Liver (tissue), 9 donors: ENCODE measurements around the gene POLR1H. TPM values are rescaled to one million over a fixed set of nuclear protein-coding genes. Genes with fewer than 3 reads are reported as not detected.

Experiments
- DNase-seq: peaks from one replicate; pipeline ENCODE4 v3.0.0-alpha.2; 2017; ENCODE audit warnings: low spot score
- H3K27ac ChIP-seq, 2 donors: one replicate each; pipeline ENCODE4 v1.7.0; 2013; ENCODE audit warnings: inconsistent platforms in 2 of 2, low read length in 2 of 2, control low read depth in 1 of 2, low read depth in 1 of 2, mild to moderate bottlenecking in 1 of 2
- H3K27me3 ChIP-seq, 4 donors: one replicate each; pipeline versions ENCODE4 v1.6.1 to v1.7.0; 2013; ENCODE audit warnings: low read length in 3 of 4, inconsistent platforms in 1 of 4, mild to moderate bottlenecking in 1 of 4, moderate library complexity in 1 of 4; ENCODE audit not compliant: control insufficient read depth in 4 of 4, insufficient read depth in 4 of 4
- H3K36me3 ChIP-seq, 4 donors: one replicate each; pipeline versions ENCODE4 v1.6.1 to v1.7.0; 2013; ENCODE audit warnings: low read length in 3 of 4, mild to moderate bottlenecking in 3 of 4, low read depth in 1 of 4, moderate library complexity in 1 of 4; ENCODE audit not compliant: control insufficient read depth in 4 of 4, insufficient read depth in 3 of 4
- H3K4me1 ChIP-seq, 4 donors: one replicate each; pipeline versions ENCODE4 v1.6.1 to v1.7.0; 2013; ENCODE audit warnings: low read length in 3 of 4, mild to moderate bottlenecking in 3 of 4, moderate library complexity in 1 of 4; ENCODE audit not compliant: control insufficient read depth in 4 of 4, insufficient read depth in 4 of 4
- H3K4me3 ChIP-seq, 3 donors: one replicate each; pipeline versions ENCODE4 v1.6.1 to v1.7.0; 2013; ENCODE audit warnings: low read length in 3 of 3, control low read depth in 1 of 3, low read depth in 1 of 3, mild to moderate bottlenecking in 1 of 3
- H3K9ac ChIP-seq, 2 donors: one replicate each; pipeline ENCODE4 v1.7.0; 2013; ENCODE audit warnings: low read length in 2 of 2, mild to moderate bottlenecking in 2 of 2, moderate library complexity in 2 of 2, control low read depth in 1 of 2, low read depth in 1 of 2
- H3K9me3 ChIP-seq, 4 donors: one replicate each; pipeline versions ENCODE4 v1.6.1 to v1.7.0; 2013; ENCODE audit warnings: low read length in 3 of 4; ENCODE audit not compliant: control insufficient read depth in 4 of 4
- ATF3 ChIP-seq: IDR thresholded peaks from 2 replicates; pipeline ENCODE4 v1.6.1; 2016; ENCODE audit warnings: antibody characterized with exemption
- CTCF ChIP-seq: fragments of 150-350 bp; IDR thresholded peaks from 2 replicates; pipeline ENCODE4 v1.5.1; 2017; ENCODE audit warnings: improper control_type of control experiment, low read depth, low read length; ENCODE audit not compliant: missing input control
- EGR1 ChIP-seq, 2 donors: IDR thresholded peaks; 2 replicates each; pipeline ENCODE4 v1.6.1; 2016 to 2018; ENCODE audit warnings: antibody characterized with exemption in 2 of 2, low read depth in 2 of 2
- FOXA1 ChIP-seq: IDR thresholded peaks from 2 replicates; pipeline ENCODE4 v1.6.1; 2016; ENCODE audit warnings: antibody characterized with exemption
- FOXA2 ChIP-seq: IDR thresholded peaks from 2 replicates; pipeline ENCODE4 v1.6.1; 2016; ENCODE audit warnings: antibody characterized with exemption
- GABPA ChIP-seq, 2 donors: IDR thresholded peaks in 1 of 2; conservative IDR thresholded peaks in 1 of 2; 2 replicates each; pipeline ENCODE4 v1.6.1; 2016; ENCODE audit warnings: antibody characterized with exemption in 2 of 2, mild to moderate bottlenecking in 1 of 2, moderate library complexity in 1 of 2
- HNF4A ChIP-seq, 2 donors: conservative IDR thresholded peaks; 2 replicates each; pipeline ENCODE4 v1.6.1; 2016; ENCODE audit warnings: antibody characterized with exemption in 2 of 2, mild to moderate bottlenecking in 2 of 2
- HNF4G ChIP-seq: IDR thresholded peaks from 2 replicates; pipeline ENCODE4 v1.6.1; 2016; ENCODE audit warnings: antibody characterized with exemption
- JUND ChIP-seq, 2 donors: IDR thresholded peaks; 2 replicates each; pipeline ENCODE4 v1.6.1; 2016; ENCODE audit warnings: antibody characterized with exemption in 2 of 2
- NR2F2 ChIP-seq: IDR thresholded peaks from 2 replicates; pipeline ENCODE4 v1.6.1; 2016; ENCODE audit warnings: antibody characterized with exemption
- RAD21 ChIP-seq, 2 donors: IDR thresholded peaks; 2 replicates each; pipeline ENCODE4 v1.6.1; 2016; ENCODE audit warnings: antibody characterized with exemption in 2 of 2, mild to moderate bottlenecking in 2 of 2
- REST ChIP-seq: IDR thresholded peaks from 2 replicates; pipeline ENCODE4 v1.6.1; 2016; ENCODE audit warnings: antibody characterized with exemption, mild to moderate bottlenecking
- SP1 ChIP-seq: IDR thresholded peaks from 2 replicates; pipeline ENCODE4 v1.6.1; 2018; ENCODE audit warnings: antibody characterized with exemption, mild to moderate bottlenecking
- TAF1 ChIP-seq: conservative IDR thresholded peaks from 2 replicates; pipeline ENCODE4 v1.6.1; 2016; ENCODE audit warnings: antibody characterized with exemption, mild to moderate bottlenecking
- YY1 ChIP-seq: IDR thresholded peaks from 2 replicates; pipeline ENCODE4 v1.6.1; 2016; ENCODE audit warnings: antibody characterized with exemption, mild to moderate bottlenecking
- ZBTB33 ChIP-seq: IDR thresholded peaks from 2 replicates; pipeline ENCODE4 v1.6.1; 2016; ENCODE audit warnings: antibody characterized with exemption
- WGBS: extraction: QIAGEN DNeasy Blood & Tissue Kit; methylation state at CpG from one replicate; pipeline ENCODE4 v1.1.7; 2013; 5-methylcytosine and 5-hydroxymethylcytosine counted together
- polyA plus RNA-seq, 2 donors: library from polyadenylated mRNA; stranded (reverse) in 1 of 2; unstranded in 1 of 2; fragments of 200-250 nt in 1 of 2; fragments of >200 nt in 1 of 2; fragmentation: Nextera tagmentation in 1 of 2; extraction: Ambion mirVana in 1 of 2; gene quantifications; one replicate each; pipeline versions ENCODE4 v1.2.1 to v1.2.3, GENCODE V29; 2013 to 2015
- total RNA-seq, 2 donors: library from RNA; depleted of rRNA; stranded (reverse); fragments of >200 nt; gene quantifications; one replicate each; pipeline ENCODE4 v1.2.3, GENCODE V29; 2014
- donor health status: healthy.
- donor health status: healthy.
- donor health status: healthy.
- donor health status: healthy.
- donor health status: healthy.

The POLR1H gene
- total and polyA plus RNA-seq, 4 donors: 7.0 to 27.5 (median 16.8) TPM

GRCh38 chr6:30042914-30043313 lies 18.2 kb upstream of the POLR1H start:
- no peaks in the 10 kb centered on the region for H3K36me3 ChIP-seq
- no peak for TF ChIP-seq HNF4G
- no peak for TF ChIP-seq JUND (IDR thresholded peaks at IDR 0.05)
- TF ChIP-seq CTCF: no peak
- TF ChIP-seq FOXA1: no peak
- TF ChIP-seq HNF4A (conservative IDR thresholded peaks at IDR 0.05): no peak
- no peaks in the 10 kb centered on the region for H3K4me1 ChIP-seq
- no peaks in the 10 kb centered on the region for H3K27me3 ChIP-seq
- H3K4me3 ChIP-seq: no peak overlapping the region
- no peaks in the 10 kb centered on the region for H3K9me3 ChIP-seq
- no peak overlapping the region for H3K27ac ChIP-seq
- no peak for DNase-seq
- H3K9ac ChIP-seq: no peak overlapping the region
- WGBS: 53% methylated on average over 1 of the region's 1 CpG

- no peak for DNase-seq
- TF ChIP-seq ATF3 (no peak), FOXA2 (no peak), ZBTB33 (no peak), HNF4A (conservative IDR thresholded peaks at IDR 0.05) (no peak), HNF4G (no peak), TAF1 (no peak), YY1 (no peak), SP1 (no peak)
- WGBS: 96% methylated on average over 2 of the region's 2 CpGs
- no peaks in the 10 kb centered on the region for H3K27me3 ChIP-seq
- H3K36me3 ChIP-seq: no peaks in the 10 kb centered on the region
- H3K27ac ChIP-seq: no peak overlapping the region
- no peaks in the 10 kb centered on the region for H3K9me3 ChIP-seq
- H3K4me1 ChIP-seq: no peaks in the 10 kb centered on the region
- no peak overlapping the region for H3K4me3 ChIP-seq
- H3K9ac ChIP-seq: no peak overlapping the region
These were observed 17.3 kb upstream of the POLR1H start for GRCh38 chr6:30043744-30044143.

- Histone ChIP-seq H3K36me3 (no peaks in the 10 kb centered on the region), H3K27ac (no peak overlapping the region), H3K4me3 (no peak overlapping the region), H3K9me3 (no peaks in the 10 kb centered on the region), H3K27me3 (no peaks in the 10 kb centered on the region), H3K4me1 (no peaks in the 10 kb centered on the region), H3K9ac (no peak overlapping the region)
- WGBS: 80% methylated on average over 2 of the region's 2 CpGs
- DNase-seq: no peak
- TF ChIP-seq GABPA (IDR thresholded peaks at IDR 0.05 in 1 of 2, conservative IDR thresholded peaks at IDR 0.05 in 1 of 2) (no peak), NR2F2 (no peak), JUND (IDR thresholded peaks at IDR 0.05) (no peak), ATF3 (no peak), REST (no peak), HNF4A (conservative IDR thresholded peaks at IDR 0.05) (no peak), TAF1 (no peak), EGR1 (IDR thresholded peaks at IDR 0.05; ENCODE audit: low read depth in 2 of 2) (no peak), CTCF (no peak), RAD21 (IDR thresholded peaks at IDR 0.05) (no peak), YY1 (no peak)
These were observed 16.4 kb upstream of the POLR1H start for GRCh38 chr6:30044630-30045029.
